HG02642 (cell line): Measurements from ENCODE around the gene RIMBP3B.
"Not testable (repeated sequence)": the region's sequence is repeated elsewhere in the genome, so short reads cannot be mapped to it uniquely, and the experiment has no call there.

Experiments used
- ATAC-seq: cut with Tn5 transposase; IDR thresholded peaks from one replicate; pipeline ENCODE4 v1.9.1; 2021; ENCODE audit warnings: mild to moderate bottlenecking; ENCODE audit not compliant: unreplicated experiment, poor library complexity

RIMBP3B gene

DNA sequence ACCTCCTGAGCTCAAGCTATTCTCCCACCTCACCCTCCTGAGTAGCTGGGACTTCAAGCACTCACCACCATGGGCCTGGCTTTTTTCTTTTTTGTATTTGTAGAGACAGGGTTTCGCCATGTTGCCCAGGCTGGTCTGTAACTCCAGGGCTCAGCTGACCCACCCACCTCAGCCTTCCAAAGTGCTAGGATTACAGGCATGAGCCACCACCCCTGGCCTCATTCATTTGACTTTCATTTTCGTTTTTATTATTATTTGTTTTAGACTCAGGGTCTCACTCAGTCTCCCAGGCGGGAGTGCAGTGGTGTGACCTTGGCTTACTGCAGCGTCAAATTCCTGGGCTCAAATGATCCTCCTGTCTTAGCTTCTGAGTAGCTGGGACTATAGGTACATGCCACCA, 24.2 kb downstream of the RIMBP3B start:
- not testable (repeated sequence) for ATAC-seq

DNA sequence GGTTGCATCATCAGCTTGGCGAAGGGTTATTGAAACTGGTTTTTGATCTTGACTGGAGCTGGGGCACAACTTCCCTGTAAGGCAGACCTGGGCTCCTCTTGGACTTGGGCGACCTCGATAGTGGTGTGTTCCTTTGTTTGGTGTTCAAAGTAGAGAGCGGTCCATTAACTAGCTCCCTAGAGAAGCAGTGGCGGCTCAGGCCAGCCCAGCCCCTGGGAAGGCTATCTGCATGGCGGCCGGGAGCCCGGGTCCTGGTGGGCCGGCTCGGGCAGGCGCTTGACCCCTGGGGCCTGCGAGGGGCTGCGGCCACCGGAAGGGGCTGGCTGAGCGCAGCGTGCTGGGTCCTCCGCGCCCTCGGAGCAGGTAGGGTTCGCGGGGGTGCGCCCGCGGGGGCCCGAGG, 32.8 kb downstream of the RIMBP3B start:
- not testable (repeated sequence) for ATAC-seq

DNA sequence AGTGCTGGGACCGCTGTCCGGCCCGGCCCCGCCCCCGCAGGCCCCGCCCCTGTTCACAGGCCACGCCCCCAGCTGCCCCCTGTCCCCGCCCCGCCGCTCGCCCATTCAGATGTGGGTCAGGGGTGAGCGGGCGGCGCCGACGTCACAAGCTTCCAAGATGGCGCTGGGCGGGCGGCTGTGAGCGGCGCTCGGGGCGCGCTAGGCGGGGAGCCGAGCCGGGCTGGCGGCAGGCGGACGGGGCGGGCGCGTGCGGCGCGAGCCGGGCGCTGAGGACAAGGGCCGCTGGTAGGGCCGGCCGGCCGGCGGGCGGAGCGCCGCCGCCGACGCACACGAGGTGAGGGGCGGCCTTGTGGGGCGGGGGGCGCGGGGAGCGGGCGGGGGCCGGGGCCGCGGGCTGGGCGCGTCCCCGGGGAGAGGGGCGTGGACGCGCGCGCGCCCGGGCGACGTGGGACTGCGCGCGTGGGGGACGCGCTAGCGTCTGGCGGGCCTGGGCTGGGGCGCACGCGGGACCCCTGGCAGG, 33.7 kb downstream of the RIMBP3B start, which contains the start of gene HIC2:
Gene HIC2, plus strand, starts transcription at position 145 of the 520 bp plus-strand sequence. CDS start 25,461 bp downstream, outside the sequence.
- ATAC-seq: peak; percentile 78

DNA sequence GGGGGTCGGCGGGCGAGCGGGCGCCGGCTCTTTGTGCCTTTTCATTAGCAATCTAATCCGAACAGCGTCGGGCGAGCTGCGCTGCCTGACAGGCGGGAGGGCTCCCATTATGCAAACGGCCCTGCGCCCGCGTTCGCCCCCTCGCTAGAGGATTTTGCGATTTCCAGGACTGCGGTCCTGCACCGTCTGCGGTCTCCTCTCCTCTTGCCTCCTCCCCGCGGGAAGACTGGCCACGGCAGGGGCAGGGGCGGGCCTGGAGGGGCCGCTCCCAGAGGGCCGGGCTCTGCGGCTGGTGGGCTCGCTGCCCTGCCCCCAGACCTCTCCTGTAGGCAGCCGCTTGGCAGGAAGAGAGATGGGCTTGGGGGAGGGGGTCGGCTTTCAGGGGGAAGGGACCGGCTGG, 34.3 kb downstream of the RIMBP3B start:
- peak; percentile 32 for ATAC-seq

DNA sequence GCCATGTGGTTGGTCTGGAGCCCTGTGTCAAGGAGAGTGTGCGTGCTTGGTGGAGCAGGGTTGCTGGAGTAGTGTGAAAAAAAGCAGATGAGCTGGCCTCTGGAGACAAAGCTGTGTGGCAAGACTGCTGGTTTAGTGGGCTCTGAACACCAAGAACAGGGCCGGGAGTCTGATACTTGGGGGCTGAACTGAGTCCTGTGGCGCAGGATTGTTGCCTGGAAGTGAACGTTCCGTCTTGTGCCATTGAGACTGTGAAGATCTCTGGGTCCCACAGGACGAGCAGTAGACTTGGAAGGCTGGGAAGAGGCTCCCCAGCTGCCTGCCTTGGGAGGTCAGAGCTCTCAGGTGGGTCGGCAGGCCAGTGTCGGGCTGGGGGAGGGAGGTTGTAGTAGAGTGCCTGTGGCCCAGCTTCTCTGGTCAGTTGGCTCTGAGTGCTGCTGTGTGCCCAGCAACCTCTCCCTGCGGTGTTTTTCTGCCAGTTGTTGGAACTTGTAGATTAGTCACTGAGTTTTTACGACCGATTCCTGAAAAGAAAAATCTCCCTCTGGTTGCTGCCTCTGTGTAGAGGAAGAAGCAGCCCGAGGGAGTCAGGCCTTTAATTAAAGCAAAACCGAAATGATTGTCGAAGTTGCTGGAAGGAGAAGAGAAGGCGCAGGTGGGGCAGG, 35.6 kb downstream of the RIMBP3B start:
- ATAC-seq: not testable (repeated sequence)

DNA sequence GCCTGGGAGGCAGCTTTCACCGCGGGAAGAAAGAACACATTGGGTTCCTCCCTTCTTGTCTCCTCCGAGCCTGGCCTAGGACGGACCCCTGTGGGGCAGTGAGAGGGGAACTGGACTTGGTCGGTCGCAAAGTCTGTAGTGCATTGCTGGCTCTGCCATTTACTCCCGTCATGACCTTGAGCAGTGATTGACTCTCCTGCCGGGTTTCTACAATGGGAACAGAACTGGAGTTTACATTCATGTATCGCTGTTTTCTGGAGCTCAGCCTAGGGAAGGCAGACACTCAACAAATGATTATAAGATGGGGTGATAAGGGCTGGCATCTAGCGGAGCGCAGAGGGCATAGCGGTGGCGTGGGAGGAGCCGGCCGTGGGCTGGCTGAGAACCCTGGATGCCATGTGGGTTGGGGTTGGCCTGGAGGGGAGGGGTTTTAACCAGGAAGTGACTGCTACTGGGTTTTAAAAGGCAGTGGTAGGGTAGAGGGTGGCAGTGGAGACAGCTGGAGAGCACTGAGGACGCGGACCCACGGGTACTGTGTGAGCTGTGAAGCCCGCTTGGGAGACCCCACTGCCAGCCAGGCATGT, 36.7 kb downstream of the RIMBP3B start:
- ATAC-seq: not testable (repeated sequence)

DNA sequence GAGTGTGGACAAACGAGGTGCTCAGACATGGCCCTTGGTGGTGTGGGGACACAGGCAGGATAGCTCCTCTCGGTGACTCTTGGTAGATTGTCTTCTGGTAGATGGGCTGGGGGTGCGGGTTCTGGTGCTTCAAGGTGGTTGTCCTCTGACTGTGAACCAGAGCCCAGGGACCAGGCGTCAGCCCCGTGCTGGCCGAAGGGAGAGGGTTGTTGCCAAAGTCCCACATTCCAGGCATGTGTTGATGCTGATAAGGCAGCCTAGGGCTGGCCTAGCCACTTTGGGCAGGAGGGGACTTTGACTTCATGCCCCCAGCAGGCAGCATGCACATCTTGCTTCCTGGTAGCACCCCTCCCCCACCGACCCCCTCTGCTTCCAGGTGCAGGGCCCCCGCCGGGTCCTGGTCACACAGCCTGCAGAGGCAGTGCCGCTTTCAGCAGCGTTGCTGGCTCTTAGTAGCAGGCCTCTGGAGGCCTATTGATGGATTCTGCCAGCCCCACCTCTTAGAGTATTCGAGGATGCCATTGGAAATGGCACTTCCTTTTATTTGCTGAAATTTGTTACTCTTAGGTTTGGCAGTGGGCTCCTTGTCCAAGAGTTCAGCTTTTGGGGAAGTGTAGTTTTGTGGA, 40.6 kb downstream of the RIMBP3B start:
- ATAC-seq: not testable (repeated sequence)

DNA sequence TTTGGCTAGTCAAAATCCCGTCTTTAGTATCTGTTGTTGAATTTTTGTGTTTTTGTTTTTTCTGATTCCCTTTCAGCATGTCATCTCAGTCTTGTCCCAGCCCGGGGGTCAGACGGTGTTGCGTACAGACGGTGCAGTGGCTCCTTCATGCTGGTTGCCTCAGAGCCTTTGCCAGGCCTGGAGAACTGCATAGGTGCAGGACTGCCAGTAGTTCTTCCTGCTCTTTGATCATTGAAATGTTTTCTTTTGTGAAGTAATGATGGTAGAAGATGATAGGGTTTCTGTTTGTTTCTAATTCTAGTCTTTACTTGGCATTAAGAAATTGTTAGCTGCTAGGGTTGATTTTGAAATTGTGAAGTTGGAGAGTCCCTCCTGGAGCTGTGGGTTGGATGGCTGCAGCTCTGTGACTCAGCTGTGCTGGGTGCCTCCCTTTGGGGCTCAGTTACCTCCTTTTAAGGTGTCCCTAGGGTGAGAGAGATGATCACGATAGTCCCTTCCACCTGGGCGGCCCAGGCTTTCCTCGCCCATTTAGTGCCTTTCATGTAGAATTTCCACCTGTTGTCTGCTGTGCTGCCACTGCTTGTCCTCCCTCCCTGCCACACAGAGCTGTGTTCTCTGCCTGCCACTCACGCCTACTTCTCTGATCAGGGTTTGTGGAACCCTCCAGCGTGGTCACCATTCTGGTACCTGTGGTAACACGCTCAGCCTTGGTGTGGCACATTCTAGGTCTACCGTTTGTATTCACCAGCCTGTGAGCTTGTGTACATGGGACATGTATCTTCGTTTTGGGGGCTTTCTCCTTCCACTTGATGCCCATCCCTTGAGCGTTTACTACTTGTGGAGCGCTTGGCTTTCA, 51.1 kb downstream of the RIMBP3B start:
- not testable (repeated sequence) for ATAC-seq

DNA sequence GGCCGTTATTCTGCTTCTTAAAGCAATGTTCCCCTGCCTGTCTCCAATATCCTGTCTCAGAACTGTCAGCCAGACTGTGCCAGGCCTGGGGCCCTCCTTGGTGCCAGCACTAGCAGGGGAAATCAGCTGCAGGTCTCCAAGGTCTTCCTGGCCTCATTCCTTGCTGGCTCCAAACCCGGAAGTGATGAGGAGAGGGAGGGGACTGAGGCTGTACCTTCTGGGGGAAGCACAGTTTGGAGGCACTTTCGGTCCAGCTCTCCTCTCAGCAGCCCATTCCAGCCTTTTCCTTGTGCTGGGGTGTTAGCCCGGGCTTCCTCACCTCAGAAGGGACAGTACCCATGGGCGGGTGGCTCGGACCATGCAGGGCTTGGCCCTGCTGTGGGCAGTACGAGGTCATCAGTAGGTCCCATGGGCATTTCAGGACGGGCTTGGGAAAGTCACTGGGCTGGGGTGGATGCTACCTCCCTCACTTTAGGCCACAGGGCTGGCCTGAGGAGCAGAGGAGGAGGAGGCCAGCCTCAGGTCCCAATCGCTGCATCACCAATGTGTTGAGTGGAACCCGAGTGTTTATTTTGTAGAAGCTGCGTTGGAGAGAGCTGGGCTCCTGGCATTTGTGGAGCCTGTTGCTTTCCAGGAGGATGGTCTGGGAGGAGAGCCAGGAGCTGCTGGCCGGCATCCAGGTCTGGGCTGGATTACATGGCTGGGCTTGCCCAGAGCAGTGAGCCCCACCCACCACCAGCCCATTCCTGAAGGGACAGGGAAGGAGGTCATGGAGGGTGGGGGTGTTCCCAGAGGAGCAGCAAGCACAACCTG, 52.7 kb downstream of the RIMBP3B start:
- not testable (repeated sequence) for ATAC-seq

DNA sequence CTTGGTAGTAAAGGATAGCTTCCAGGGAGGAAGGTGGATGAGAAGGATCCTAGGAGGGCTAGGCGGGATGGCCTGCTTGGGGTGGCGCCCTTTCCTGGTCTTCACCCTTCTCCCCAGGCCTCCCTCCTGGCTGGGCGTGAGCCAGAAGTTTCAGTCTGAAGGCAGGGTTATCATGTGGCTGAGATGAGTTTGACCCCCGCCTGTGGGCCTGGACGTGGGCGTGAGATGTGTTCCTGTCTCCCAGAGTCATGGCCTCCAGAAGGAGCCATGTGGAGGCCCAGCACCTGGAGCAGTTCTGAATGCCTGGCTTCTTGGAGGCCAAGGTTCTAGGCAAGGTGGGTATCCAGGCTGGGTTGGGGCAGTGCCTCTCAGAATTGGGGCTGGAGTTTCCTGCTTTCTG, 54.5 kb downstream of the RIMBP3B start:
- not testable (repeated sequence) for ATAC-seq
